Caki2 (cell line): ENCODE measurements around the gene NANOGP8. TPM values are rescaled to one million over a fixed set of nuclear protein-coding genes. Genes with fewer than 3 reads are reported as not detected.

Source experiments
- total RNA-seq: library from RNA; depleted of rRNA; stranded (reverse); fragments of >200 nt; shearing (Covaris generic); gene quantifications from 2 replicates; pipeline ENCODE4 v1.2.3, GENCODE V29; 2014; ENCODE audit warnings: low replicate concordance; rRNA removed

NANOGP8 gene
- total RNA-seq, 1 experiment from 2014 or later: not detected

Other genes with a start within 250 kb of the NANOGP8 start
- 9.5 and 11.9 TPM in 2 replicates for gene AQR, start 115.6 kb downstream of the NANOGP8 start, total RNA-seq
- 10.3 and 11.5 TPM in 2 replicates for gene ZNF770, start 97.0 kb downstream of the NANOGP8 start, total RNA-seq